GM21447 (cell line): Measurements from ENCODE around the gene RIPOR2.

Experiments
- ATAC-seq: cut with Tn5 transposase; IDR thresholded peaks from one replicate; pipeline ENCODE4 v1.9.1; 2021; ENCODE audit not compliant: unreplicated experiment

Gene RIPOR2

GRCh38 chr6:24849713-24850112 is 86.0 kb downstream of the RIPOR2 start:
- ATAC-seq: no peak

GRCh38 chr6:24848461-24848860 is 87.3 kb downstream of the RIPOR2 start:
- ATAC-seq: no peak

GRCh38 chr6:24847402-24847801 is 88.4 kb downstream of the RIPOR2 start:
- ATAC-seq: no peak

- no peak for ATAC-seq
Observed at GRCh38 chr6:24845578-24845977, 90.2 kb downstream of the RIPOR2 start.

GRCh38 chr6:24844903-24845302 is 90.9 kb downstream of the RIPOR2 start:
- no peak for ATAC-seq

GRCh38 chr6:24844061-24844460 is 91.7 kb downstream of the RIPOR2 start:
- ATAC-seq: no peak

- ATAC-seq: no peak
Observed at GRCh38 chr6:24840187-24840586, 95.6 kb downstream of the RIPOR2 start.

GRCh38 chr6:24838994-24839393 is 96.8 kb downstream of the RIPOR2 start:
- no peak for ATAC-seq

- ATAC-seq: no peak
Observed at GRCh38 chr6:24838081-24838480, 97.7 kb downstream of the RIPOR2 start.

GRCh38 chr6:24836109-24836508 is 99.7 kb downstream of the RIPOR2 start:
- ATAC-seq: no peak

GRCh38 chr6:24833711-24834386 is 101.9 kb downstream of the RIPOR2 start:
- no peak for ATAC-seq

- no peak for ATAC-seq
Observed at GRCh38 chr6:24832794-24833193, 103.0 kb downstream of the RIPOR2 start.

GRCh38 chr6:24831771-24832716 is 103.7 kb downstream of the RIPOR2 start:
- ATAC-seq: no peak

GRCh38 chr6:24829657-24830056 is 106.1 kb downstream of the RIPOR2 start:
- ATAC-seq: no peak

- no peak for ATAC-seq
Observed at GRCh38 chr6:24827970-24828369, 107.8 kb downstream of the RIPOR2 start.

- no peak for ATAC-seq
Observed at GRCh38 chr6:24827162-24827561, 108.6 kb downstream of the RIPOR2 start.

GRCh38 chr6:24825130-24825630 is 110.6 kb downstream of the RIPOR2 start:
- ATAC-seq: no peak

GRCh38 chr6:24824142-24824938 is 111.4 kb downstream of the RIPOR2 start:
- ATAC-seq: no peak

- no peak for ATAC-seq
Observed at GRCh38 chr6:24823185-24823584, 112.6 kb downstream of the RIPOR2 start.

GRCh38 chr6:24822696-24823095 is 113.1 kb downstream of the RIPOR2 start:
- no peak for ATAC-seq

GRCh38 chr6:24821860-24822444 is 113.8 kb downstream of the RIPOR2 start:
- ATAC-seq: no peak
